Stomach (tissue), 9 donors: Measurements from ENCODE around the gene ZAR1L. TPM values are rescaled to one million over a fixed set of nuclear protein-coding genes. Genes with fewer than 3 reads are reported as not detected.
A peak's percentile ranks its signal among the peaks of the same experiment; 100 is the strongest.

ENCODE experiments used
- DNase-seq, 2 donors: peaks; one replicate each; pipeline versions ENCODE4 v3.0.0 to v3.0.0-alpha.2; 2013 to 2019
- H3K27ac ChIP-seq, 5 donors: fragments of 200-600 bp in 4 of 5; sonication (generic) in 4 of 5; one replicate each; pipeline ENCODE4 v1.5.1; 2013 to 2019; ENCODE audit warnings: mild to moderate bottlenecking in 1 of 5, moderate library complexity in 1 of 5
- H3K27me3 ChIP-seq, 3 donors: fragments of 200-600 bp; sonication (generic); one replicate each; pipeline ENCODE4 v1.5.1; 2017 to 2019; ENCODE audit warnings: mixed run types in 1 of 3
- H3K36me3 ChIP-seq, 4 donors: fragments of 200-600 bp; sonication (generic); 1 replicate in 3 of 4; 2 replicates in 1 of 4; pipeline ENCODE4 v1.5.1; 2016 to 2019
- H3K4me1 ChIP-seq, 4 donors: fragments of 200-600 bp; sonication (generic); one replicate each; pipeline ENCODE4 v1.5.1; 2016 to 2019
- H3K4me3 ChIP-seq, 4 donors: fragments of 200-600 bp; sonication (generic) in 3 of 4; one replicate each; pipeline ENCODE4 v1.5.1; 2016 to 2019; ENCODE audit warnings: mild to moderate bottlenecking in 1 of 4
- H3K9me3 ChIP-seq, 4 donors: fragments of 200-600 bp; sonication (generic); one replicate each; pipeline ENCODE4 v1.5.1; 2016 to 2019
- CTCF ChIP-seq, 7 experiments: fragments of 450-650 bp in 4 of 7; fragments of 200-600 bp in 3 of 7; sonication (generic) in 3 of 7; IDR thresholded peaks; one replicate each; pipeline ENCODE4 v1.5.1; 2016 to 2019; ENCODE audit warnings: antibody characterized with exemption in 7 of 7, control low read depth in 2 of 7, mild to moderate bottlenecking in 1 of 7
- EP300 ChIP-seq: sonication (generic); formaldehyde crosslinking; IDR thresholded peaks from one replicate; pipeline ENCODE4 v1.6.1; 2017; ENCODE audit warnings: antibody characterized with exemption
- POLR2A ChIP-seq, 4 donors: fragments of 450-650 bp; IDR thresholded peaks; one replicate each; pipeline ENCODE4 v1.6.1; 2016; ENCODE audit warnings: antibody characterized with exemption in 4 of 4, control low read depth in 2 of 4, mild to moderate bottlenecking in 1 of 4, moderate library complexity in 1 of 4
- POLR2AphosphoS5 ChIP-seq, 3 donors: sonication (generic); formaldehyde crosslinking; IDR thresholded peaks; one replicate each; pipeline ENCODE4 v1.6.1; 2016; ENCODE audit warnings: antibody characterized with exemption in 3 of 3
- WGBS, 5 donors: extraction: QIAGEN DNeasy Blood & Tissue Kit in 3 of 5; methylation state at CpG; one replicate each; pipeline versions ENCODE4 v1.1.5 to v1.1.7; 2013 to 2018; 5-methylcytosine and 5-hydroxymethylcytosine counted together
- intact Hi-C: fragments of 100-400 bp; cut with DNase I; formaldehyde crosslinking; loops from one replicate; pipeline ENCODE4 v1.15.1; 2023; ENCODE audit warnings: low total_unique reads
- polyA plus RNA-seq, 3 donors: library from polyadenylated mRNA; stranded (reverse); fragments of 200-250 nt; gene quantifications; one replicate each; pipeline ENCODE4 v1.2.3, GENCODE V29; 2013
- total RNA-seq, 5 donors: library from RNA; depleted of rRNA; stranded (reverse); fragments of >200 nt; gene quantifications; one replicate each; pipeline versions ENCODE4 v1.1.0 to v1.2.3, GENCODE V29; 2014 to 2016
- donor health status: healthy with polysubstance abuse.
- donor health status: Bipolar disorder and iron deficiency.
- donor health status: healthy.

The ZAR1L gene
- total and polyA plus RNA-seq, 8 donors = not detected

- Histone ChIP-seq H3K36me3 (no peaks in the 10 kb centered on the region), H3K4me1 (peaks cover 3 to 19% (median 12%) of the 10 kb centered on the region in 4 donors), H3K27me3 (no peaks in the 10 kb centered on the region), H3K4me3 (peak overlapping the region; percentile 77 to 99 (median 78)), H3K27ac (peak overlapping the region; percentile 94 to 99 (median 96)), H3K9me3 (no peaks in the 10 kb centered on the region)
- intact Hi-C loops = no loop called here
- WGBS, 5 donors = 68 to 77% (median 72%) methylated on average over 32 of the region's 32 CpGs
- peak; percentile 29 to 83 for DNase-seq
- TF ChIP-seq POLR2AphosphoS5 (IDR thresholded peaks at IDR 0.05) (no peak), EP300 (peak; percentile 32)
These were observed 609 bp downstream of the ZAR1L start for GRCh38 chr13:32314271-32315237.

- Histone ChIP-seq H3K27ac (no peak overlapping the region), H3K36me3 (no peaks in the 10 kb centered on the region), H3K4me3 (no peak overlapping the region), H3K4me1 (peaks cover 5 to 16% (median 15%) of the 10 kb centered on the region in 4 donors), H3K9me3 (no peaks in the 10 kb centered on the region), H3K27me3 (no peaks in the 10 kb centered on the region)
- intact Hi-C loops = no loop called here
- peak in 1 of 2 donors; percentile 7 for DNase-seq
- 90 to 95% (median 92%) methylated on average over 29 to 36 of the region's 36 CpGs for WGBS, 5 donors
- TF ChIP-seq EP300 (no peak), CTCF (IDR thresholded peaks at IDR 0.05) (no peak), POLR2AphosphoS5 (IDR thresholded peaks at IDR 0.05) (no peak), POLR2A (IDR thresholded peaks at IDR 0.05) (no peak)
These were observed 3.8 kb downstream of the ZAR1L start for GRCh38 chr13:32311188-32311897.

GRCh38 chr13:32310134-32310706, 4.9 kb downstream of the ZAR1L start:
- peak overlapping the region; percentile 9 to 29 (median 23) for H3K4me3 ChIP-seq
- DNase-seq = peak in 1 of 2 donors; percentile 78
- H3K9me3 ChIP-seq = no peaks in the 10 kb centered on the region
- 37 to 48% (median 43%) methylated on average over 12 of the region's 12 CpGs for WGBS, 5 donors
- intact Hi-C loops = no loop called here
- no peak for TF ChIP-seq EP300
- peak in 5 of 7 experiments; percentile 66 to 78 (median 75) for TF ChIP-seq CTCF (IDR thresholded peaks at IDR 0.05)
- no peaks in the 10 kb centered on the region for H3K27me3 ChIP-seq
- peak overlapping the region in 4 of 5 donors; percentile 14 to 57 (median 41) for H3K27ac ChIP-seq
- H3K36me3 ChIP-seq = no peaks in the 10 kb centered on the region
- peaks cover 5 to 9% (median 8%) of the 10 kb centered on the region in 4 donors for H3K4me1 ChIP-seq

- intact Hi-C loops = loop anchor here (10.0 kb wide), 1 partner anchor 395 kb away; no protein-coding TSS in a partner anchor
These were observed 5.6 kb downstream of the ZAR1L start for GRCh38 chr13:32309312-32310133.

More at GRCh38 chr13:32309312-32310133, 5.6 kb downstream of the ZAR1L start:
- peak in 1 of 2 donors; percentile 27 for DNase-seq
- H3K9me3 ChIP-seq = no peaks in the 10 kb centered on the region
- no peak for TF ChIP-seq POLR2A (IDR thresholded peaks at IDR 0.05)
- no peaks in the 10 kb centered on the region for H3K27me3 ChIP-seq
- peak overlapping the region in 4 of 5 donors; percentile 14 to 57 (median 41) for H3K27ac ChIP-seq
- H3K4me3 ChIP-seq = peak overlapping the region; percentile 9 to 29 (median 23)
- 24 to 42% (median 37%) methylated on average over 10 of the region's 10 CpGs for WGBS, 5 donors
- H3K4me1 ChIP-seq = peaks cover 5 to 9% (median 8%) of the 10 kb centered on the region in 4 donors
- no peaks in the 10 kb centered on the region for H3K36me3 ChIP-seq
